HL-60 (cell line): ENCODE data around the gene FEV.

ENCODE experiments used
- DNase-seq, 2 experiments: peaks; one replicate each; pipeline ENCODE4 v3.0.0-alpha.2; 2010 to 2020; ENCODE audit warnings: low read depth in 1 of 2, low spot score in 1 of 2
- H3K27ac ChIP-seq: fragments of 250-450 bp; sonication (Bioruptor Pico); replicated peaks from 2 replicates; pipeline ENCODE4 v1.5.1; 2020; ENCODE audit warnings: mild to moderate bottlenecking, moderate library complexity
- H3K27me3 ChIP-seq: fragments of 250-450 bp; sonication (Bioruptor Pico); 2 replicates; pipeline ENCODE4 v1.5.1; 2021; ENCODE audit warnings: mild to moderate bottlenecking, moderate library complexity; ENCODE audit not compliant: insufficient read depth, poor library complexity, severe bottlenecking
- H3K4me3 ChIP-seq: replicated peaks from 2 replicates; pipeline ENCODE4 v1.5.1; 2011; ENCODE audit warnings: mild to moderate bottlenecking, control low read depth, low read length; ENCODE audit not compliant: insufficient read depth
- CTCF ChIP-seq: IDR thresholded peaks from one replicate; pipeline ENCODE4 v1.5.1; 2011; ENCODE audit warnings: low read length, control low read depth, inconsistent platforms; ENCODE audit not compliant: insufficient read depth
- GABPA ChIP-seq: IDR thresholded peaks from 2 replicates; pipeline ENCODE4 v1.6.1; 2012; ENCODE audit warnings: low read depth
- POLR2AphosphoS5 ChIP-seq: IDR thresholded peaks from 2 replicates; pipeline ENCODE4 v1.6.1; 2012; ENCODE audit warnings: low read depth
- REST ChIP-seq: IDR thresholded peaks from 2 replicates; pipeline ENCODE4 v1.6.1; 2012; ENCODE audit warnings: low read depth; ENCODE audit not compliant: insufficient replicate concordance
- SPI1 ChIP-seq: IDR thresholded peaks from 2 replicates; pipeline ENCODE4 v1.6.1; 2012; ENCODE audit warnings: low read depth, mild to moderate bottlenecking, borderline replicate concordance

Gene FEV

GRCh38 chr2:218961651-218962570 lies 23.1 kb downstream of the FEV start:
- peaks cover 76% of the 10 kb centered on the region for H3K27me3 ChIP-seq
- no peak overlapping the region for H3K27ac ChIP-seq
- H3K4me3 ChIP-seq = no peak overlapping the region
- TF ChIP-seq POLR2AphosphoS5 (no peak), REST (peak; percentile 89)
- DNase-seq = no peak

GRCh38 chr2:218961229-218961628 lies 23.8 kb downstream of the FEV start:
- H3K27ac ChIP-seq = no peak overlapping the region
- no peak overlapping the region for H3K4me3 ChIP-seq
- DNase-seq = no peak
- H3K27me3 ChIP-seq = peaks cover 78% of the 10 kb centered on the region
- TF ChIP-seq GABPA (no peak), SPI1 (no peak), POLR2AphosphoS5 (no peak), REST (no peak), CTCF (no peak)

GRCh38 chr2:218960309-218961165 lies 24.4 kb downstream of the FEV start:
- H3K4me3 ChIP-seq = no peak overlapping the region

More at GRCh38 chr2:218960309-218961165, 24.4 kb downstream of the FEV start:
- Histone ChIP-seq H3K27ac (no peak overlapping the region), H3K27me3 (peaks cover 74% of the 10 kb centered on the region)
- DNase-seq = no peak
- TF ChIP-seq CTCF (no peak), POLR2AphosphoS5 (no peak), REST (no peak), SPI1 (no peak), GABPA (no peak)
